HG03060 (cell line): ENCODE measurements around the gene PLXNB3.
"Not testable (repeated sequence)": the region's sequence is repeated elsewhere in the genome, so short reads cannot be mapped to it uniquely, and the experiment has no call there.

Experiments used
- ATAC-seq: cut with Tn5 transposase; IDR thresholded peaks from one replicate; pipeline ENCODE4 v1.9.1; 2021; ENCODE audit warnings: low read depth, moderate number of reproducible peaks; ENCODE audit not compliant: unreplicated experiment

Gene PLXNB3

DNA sequence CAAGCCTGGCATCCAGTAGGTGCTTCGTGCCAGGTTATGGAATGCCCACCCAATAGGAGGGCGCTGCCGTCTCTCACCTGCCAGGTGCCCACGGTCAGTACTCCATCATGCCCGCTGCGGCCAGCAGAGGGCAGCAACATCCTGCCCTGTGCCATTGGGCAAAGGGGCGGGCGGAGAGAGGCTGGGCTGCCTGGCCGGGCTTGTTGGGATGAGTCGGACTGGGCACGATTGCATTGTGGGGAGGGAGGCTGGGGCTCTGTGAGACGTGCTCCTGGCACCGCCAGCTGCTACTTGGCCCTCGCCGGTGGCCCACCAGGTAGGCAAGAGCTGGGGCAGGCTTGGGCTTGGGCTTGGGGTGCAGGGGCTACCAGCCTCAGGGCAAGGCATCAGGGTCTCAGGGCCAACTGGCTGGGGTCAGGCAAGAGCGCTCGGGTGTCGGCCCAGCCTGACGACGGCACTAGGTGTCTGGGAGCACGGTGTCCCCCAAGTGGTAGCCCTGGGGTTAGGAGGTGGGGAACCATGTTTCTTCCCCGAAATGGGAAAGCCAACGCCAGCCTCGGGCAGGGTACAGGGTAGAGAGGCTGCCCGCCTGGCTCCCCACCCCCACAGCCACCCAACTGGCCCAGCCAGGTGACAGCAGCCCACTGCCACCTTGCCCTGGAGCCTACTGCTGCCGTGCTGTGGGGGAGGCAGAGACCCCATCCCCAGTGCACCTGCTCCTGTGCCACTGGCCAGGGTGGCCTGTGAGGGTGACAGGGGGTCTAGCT lies at the start of gene PLXNB3:
PLXNB3 (plus strand) TSS at position 261 of the 767 bp plus-strand sequence. CDS start 1,287 bp downstream, outside the sequence.
- ATAC-seq = no peak

DNA sequence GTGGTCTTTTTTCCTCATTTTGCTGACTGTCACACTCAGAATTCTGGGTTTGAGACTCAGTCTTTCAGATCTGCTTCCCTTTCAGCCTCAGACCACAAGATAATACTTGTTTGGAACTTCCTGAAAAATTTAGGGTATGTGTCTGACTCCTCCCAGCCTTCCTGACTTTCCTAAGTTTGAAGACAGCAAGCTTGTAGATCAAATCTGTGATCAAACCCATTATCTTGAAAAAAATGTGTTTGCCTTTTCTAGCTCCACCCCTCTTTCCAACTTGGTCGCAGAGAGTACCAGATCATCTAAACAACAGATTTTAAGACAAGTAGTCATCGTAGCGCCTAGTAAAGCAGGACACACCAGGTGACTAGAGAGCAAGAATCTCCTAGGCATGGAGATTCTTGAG lies 49.8 kb upstream of the PLXNB3 start:
- no peak for ATAC-seq

DNA sequence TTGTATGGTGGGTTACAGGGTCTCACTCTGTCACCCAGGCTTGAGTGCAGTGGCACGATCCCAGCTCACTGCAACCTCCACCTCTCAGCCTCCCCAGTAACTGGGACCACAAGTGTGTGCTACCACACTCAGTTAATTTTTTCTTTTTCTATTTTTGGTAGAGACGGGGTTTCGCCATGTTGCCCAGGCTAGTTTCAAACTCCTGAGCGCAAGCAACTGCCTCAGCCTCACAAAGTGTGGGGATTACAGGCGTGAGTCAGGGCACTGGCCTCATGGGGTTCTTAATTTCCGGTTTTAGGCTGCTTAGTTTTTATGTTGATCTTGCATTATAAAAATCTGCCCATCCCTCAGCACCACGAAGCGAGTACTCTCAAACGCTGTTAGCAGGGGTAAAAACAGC lies 46.6 kb upstream of the PLXNB3 start:
- ATAC-seq = no peak

DNA sequence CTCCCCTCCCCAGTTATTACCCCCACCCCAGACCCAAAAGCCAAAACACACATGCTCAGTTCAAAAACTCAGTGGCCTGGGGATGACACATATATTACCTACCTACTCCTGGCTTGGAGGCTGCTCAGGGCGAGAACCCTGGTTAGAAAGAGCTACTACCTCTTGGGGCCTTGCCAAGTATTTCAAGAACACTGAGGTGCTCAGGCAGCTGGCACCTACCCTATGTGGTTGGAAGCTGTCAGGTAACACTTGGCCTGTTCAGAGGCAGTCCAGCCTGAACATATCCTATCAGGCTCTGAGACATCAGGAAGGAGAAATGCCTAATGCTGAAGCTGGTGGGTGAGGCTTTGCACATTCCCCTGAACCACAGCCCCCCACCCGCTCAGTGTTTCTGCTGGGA lies 44.8 kb upstream of the PLXNB3 start:
- no peak for ATAC-seq

DNA sequence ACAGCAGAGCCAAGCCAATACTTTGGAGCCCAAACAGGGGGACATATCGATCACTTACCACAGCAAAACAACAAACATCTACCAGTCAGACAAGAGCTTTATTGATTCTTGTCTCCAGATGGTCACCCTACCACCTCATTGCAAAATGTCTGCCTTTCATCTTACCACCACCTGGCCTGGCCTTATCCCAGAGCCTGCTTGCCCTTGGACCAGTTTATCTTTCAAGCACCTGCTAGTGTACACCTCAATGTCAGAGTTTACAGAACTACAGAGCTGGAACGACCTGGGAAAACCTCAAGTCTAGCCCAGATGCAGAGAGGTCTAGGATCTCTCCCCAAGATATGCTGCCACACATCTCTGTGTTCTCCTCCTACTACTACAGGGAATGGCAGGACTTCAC lies 44.3 kb upstream of the PLXNB3 start:
- ATAC-seq = no peak

DNA sequence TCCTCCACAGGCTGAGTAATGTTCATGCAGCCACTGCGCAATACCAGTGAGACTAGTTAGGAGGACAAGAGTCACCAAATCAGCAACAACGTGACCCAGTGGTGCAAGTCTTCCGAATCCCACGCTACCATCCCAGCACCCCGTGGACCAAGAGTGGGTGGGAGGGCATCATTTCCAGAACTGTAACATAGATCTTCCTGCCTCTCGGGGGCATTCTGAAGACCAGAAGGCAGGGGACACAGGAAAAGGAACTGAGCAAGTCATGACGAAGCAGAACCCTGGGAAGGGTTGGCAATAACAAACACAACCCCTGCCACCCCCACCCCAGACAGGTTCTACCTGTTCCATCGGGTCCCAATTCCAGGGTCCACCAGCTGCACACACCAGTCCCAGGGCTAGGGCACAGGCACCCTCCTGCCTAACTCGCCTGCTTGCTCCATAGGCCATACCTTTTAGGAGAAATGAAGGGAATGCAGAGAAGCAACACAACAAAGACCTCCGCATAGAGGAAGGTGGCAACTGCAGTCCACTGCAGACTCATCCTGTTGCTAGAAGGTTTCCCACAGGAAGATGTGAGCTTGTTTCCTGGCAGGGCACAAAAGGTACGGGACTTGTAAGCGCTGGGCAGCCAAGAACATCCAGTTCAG lies 41.2 kb upstream of the PLXNB3 start:
- ATAC-seq = no peak

DNA sequence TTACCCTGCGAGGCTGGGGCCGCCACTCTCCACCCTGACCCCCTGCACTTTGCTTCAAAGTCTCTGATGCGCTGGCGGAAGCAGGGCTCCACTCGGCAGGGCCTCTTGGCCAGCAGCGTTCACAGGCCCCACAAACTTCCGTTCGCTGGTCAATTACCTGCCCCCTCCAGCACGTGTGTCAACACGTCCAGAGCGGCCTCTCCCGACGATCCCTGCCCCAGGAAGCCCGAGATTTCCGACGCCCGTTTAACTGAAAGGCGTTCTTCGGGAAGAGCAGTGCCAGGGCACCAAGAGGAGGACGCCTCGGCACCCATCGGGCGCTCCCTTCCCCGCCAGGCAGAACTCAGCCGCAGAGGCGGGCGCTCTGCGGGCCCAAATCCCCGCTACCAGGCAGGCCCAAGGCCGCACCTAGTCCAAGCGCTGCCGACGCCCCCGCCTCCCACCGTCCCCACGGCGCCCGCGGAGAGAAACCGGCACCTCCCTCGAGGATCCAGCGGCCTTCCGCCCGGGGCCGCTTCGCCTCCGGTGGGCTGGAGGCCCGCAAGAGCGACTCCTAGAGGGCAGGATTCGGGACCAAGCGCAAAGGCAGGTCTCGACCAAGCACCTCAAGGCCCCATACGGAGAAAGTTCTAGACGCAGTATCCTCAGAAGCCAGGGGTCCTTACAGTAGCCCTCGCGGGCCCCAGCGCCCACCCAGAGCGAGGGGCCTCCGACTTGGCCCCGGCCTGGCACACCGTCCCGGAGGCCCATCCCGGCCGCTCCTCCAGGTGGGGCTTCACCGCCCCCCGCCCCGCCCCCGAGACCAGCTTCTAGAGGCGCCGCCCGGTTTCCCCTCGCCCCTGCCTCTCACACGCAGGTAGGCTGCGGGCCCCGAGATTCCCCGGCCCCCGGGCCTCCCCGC lies 40.4 kb upstream of the PLXNB3 start:
- ATAC-seq = no peak

DNA sequence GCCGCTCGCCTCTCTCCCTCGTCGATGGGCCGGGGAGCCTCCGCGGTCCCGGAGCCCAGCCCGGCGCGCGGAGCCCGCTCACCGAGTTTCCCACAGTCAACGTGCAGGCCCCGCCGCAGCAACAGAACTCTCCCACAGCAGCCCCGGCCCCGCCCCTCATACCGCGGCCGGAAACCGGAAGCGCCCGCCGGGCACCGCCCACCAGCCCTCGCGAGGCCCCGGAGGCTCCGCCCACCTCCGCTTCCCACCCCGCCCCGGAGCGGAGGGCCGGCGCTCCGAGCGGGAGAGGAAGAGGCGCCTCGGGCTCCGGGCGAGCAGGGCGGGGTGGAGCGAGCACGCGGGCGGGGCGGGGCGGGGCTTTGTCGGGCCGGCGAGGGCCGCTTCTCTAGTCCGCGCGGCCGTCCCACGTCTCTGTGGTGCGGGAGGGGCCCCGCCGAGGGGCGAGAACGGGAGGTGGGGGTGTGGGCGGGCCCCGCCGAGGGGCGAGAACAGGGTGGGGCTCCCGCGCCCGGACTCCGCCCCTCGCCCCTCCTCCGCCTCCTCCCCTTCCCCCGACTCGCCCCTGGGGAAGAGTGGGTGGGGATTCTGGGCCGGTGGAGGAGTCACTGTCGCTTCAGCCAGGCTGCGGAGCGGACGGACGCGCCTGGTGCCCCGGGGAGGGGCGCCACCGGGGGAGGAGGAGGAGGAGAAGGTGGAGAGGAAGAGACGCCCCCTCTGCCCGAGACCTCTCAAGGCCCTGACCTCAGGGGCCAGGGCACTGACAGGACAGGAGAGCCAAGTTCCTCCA lies 39.6 kb upstream of the PLXNB3 start, which contains the start of the genes ABCD1 and BCAP31:
ABCD1 (plus strand) TSS at position 605 of the 787 bp plus-strand sequence. CDS start 411 bp downstream, outside the sequence.
BCAP31 (minus strand) TSS at position 136 of the 787 bp plus-strand sequence. CDS start 1,143 bp downstream, outside the sequence.
- ATAC-seq = no peak

DNA sequence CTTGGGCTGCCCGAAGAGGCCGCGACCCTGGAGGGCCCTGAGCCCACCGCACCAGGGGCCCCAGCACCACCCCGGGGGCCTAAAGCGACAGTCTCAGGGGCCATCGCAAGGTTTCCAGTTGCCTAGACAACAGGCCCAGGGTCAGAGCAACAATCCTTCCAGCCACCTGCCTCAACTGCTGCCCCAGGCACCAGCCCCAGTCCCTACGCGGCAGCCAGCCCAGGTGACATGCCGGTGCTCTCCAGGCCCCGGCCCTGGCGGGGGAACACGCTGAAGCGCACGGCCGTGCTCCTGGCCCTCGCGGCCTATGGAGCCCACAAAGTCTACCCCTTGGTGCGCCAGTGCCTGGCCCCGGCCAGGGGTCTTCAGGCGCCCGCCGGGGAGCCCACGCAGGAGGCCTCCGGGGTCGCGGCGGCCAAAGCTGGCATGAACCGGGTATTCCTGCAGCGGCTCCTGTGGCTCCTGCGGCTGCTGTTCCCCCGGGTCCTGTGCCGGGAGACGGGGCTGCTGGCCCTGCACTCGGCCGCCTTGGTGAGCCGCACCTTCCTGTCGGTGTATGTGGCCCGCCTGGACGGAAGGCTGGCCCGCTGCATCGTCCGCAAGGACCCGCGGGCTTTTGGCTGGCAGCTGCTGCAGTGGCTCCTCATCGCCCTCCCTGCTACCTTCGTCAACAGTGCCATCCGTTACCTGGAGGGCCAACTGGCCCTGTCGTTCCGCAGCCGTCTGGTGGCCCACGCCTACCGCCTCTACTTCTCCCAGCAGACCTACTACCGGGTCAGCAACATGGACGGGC lies 38.8 kb upstream of the PLXNB3 start:
- no peak for ATAC-seq

DNA sequence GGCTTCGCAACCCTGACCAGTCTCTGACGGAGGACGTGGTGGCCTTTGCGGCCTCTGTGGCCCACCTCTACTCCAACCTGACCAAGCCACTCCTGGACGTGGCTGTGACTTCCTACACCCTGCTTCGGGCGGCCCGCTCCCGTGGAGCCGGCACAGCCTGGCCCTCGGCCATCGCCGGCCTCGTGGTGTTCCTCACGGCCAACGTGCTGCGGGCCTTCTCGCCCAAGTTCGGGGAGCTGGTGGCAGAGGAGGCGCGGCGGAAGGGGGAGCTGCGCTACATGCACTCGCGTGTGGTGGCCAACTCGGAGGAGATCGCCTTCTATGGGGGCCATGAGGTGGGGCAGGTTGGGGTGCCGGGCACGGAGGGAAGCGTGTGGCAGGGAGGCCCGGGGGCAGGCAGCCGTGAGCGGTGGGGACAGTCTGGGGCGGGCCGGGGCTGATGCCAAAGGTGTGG lies 38.2 kb upstream of the PLXNB3 start:
- ATAC-seq = no peak

DNA sequence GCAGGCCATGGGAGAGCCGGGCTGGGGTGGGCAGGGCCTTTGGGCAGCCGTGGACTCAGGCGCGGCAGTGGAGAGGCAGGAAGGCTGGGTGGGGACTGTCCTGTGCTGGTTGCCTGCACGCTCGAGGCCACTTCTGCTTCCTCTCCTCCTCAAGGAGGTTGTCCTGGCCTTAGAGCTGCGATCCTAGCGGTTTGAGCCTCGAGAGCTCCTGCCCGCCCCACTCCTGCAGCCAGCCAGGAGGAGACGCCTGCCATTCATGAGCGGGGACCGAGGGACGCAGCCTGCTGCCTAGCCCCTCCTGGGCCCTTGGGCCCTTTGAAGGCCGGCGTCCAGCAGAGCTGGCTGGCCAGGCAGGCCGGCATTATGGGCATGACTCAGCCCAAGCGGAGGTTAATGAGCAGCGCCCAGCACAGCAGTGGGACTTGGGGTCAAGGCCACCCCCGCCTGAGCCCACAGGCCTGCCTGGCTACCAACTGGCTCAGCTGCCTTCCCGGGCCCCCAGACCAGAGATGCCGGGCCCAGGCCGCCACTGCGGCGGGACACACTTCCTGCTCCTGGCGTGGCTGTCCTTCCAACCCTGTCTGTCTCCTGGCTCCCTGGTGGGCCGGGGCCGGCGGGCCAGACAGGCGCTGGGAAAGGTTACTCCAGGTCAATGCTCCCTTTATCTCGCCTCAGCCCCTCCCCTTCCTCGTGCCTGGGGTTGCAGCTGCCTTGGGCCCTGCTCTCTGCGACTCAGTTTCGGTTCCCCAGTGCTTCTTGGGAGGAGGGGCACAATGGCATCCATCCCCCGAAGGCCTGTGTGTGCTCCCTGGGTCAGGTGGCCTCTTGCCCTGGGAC lies 37.5 kb upstream of the PLXNB3 start:
- ATAC-seq = no peak

DNA sequence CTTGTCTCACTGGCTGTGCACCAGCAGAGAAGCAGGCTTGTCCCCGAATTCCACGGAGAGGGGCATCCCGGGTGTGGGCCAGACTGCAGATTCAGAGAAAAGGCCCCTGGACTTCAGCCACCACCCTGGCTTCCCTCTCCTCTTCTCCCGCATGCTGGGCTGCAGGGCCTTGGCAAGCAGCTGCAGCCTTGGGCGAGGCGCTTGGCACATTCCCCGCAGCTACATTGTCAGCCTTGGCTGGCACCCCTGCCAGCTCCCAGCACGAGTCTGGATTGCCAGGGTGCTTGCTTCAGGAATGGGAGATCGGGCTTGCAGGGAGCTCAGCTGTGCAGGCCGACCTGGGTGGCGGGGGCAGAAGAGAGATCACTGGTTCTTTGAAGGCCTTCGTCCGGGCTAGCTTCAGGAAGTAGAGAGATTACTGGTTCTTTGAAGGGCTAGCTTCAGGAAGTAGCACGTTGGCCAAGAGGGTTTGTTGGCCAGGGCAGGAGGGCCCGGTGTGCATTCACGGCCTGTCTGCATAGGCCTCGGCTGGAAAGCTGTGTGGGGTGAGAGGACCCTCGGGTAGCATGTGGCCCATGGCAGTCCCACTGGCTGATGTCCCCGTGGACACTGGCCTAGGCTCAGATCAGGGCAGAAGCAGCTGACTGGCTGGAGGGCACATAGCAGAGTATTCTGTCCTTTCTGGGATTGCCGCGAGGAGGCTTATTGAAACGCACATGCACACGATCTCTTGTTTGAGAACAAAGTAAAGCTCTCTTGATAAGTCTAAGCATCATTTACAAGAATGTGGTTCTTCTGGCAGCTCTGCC lies 36.7 kb upstream of the PLXNB3 start:
- ATAC-seq = no peak

DNA sequence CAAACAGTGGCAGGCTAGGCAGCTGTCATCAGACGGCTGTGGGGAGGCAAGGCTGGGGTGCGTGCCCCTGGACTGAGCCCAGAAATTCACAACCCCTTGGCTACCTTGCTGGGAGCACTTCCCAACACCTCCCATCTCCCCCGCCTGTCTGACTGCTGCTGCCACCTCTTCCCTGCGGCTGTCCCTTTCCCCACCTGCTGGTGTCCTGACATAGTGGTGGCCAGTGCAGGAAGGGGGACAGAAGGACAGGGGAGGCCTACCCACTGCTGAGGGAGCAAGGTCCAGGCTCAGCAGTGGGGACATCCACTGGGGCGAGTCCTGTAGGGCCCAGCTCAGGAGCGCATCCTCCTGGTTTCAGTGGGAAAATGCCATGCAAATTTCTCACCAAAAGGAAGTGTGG lies 36.0 kb upstream of the PLXNB3 start:
- ATAC-seq = no peak

DNA sequence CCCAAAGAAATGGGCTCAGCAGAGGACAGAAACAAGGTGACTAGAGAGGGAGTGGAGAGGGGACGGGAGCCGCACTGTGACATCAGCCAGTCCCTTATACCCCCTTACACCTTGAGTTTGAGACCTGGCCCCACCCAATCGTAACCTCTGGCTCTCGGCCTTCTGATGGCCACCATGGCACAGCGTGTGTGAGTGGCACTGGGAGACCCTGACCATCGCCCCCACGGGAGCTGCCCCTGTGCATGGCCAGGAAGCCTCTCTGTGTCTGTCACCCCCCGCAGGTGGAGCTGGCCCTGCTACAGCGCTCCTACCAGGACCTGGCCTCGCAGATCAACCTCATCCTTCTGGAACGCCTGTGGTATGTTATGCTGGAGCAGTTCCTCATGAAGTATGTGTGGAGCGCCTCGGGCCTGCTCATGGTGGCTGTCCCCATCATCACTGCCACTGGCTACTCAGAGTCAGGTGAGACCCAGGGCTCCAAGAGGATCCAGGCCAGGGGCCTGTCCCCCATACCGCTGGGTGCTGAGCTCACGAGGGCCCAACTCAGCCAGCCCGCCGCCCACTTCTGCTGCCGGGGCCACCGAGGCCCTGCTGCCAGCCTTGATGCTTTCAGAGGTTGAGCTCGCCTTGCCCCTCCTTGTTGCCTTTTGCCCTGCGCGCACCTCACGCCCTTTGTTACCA lies 35.0 kb upstream of the PLXNB3 start:
- ATAC-seq = no peak

DNA sequence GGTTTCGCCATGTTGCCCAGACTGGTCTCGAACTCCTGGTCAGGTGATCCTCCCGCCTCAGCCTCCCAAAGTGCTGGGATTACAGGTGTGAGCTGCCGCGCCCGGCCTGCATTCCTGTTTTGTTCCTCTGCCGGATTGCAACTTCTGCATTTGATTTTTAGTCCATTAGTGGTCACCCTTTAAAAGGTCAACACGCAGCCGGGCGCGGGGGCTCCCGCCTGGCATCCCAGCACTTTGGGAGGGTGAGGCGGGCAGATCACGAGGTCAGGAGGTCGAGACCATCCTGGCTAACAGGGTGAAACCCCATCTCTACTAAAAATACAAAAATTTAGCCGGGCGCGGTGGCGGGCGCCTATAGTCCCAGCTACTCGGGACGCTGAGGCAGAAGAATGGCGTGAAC lies 33.9 kb upstream of the PLXNB3 start:
- not testable (repeated sequence) for ATAC-seq

DNA sequence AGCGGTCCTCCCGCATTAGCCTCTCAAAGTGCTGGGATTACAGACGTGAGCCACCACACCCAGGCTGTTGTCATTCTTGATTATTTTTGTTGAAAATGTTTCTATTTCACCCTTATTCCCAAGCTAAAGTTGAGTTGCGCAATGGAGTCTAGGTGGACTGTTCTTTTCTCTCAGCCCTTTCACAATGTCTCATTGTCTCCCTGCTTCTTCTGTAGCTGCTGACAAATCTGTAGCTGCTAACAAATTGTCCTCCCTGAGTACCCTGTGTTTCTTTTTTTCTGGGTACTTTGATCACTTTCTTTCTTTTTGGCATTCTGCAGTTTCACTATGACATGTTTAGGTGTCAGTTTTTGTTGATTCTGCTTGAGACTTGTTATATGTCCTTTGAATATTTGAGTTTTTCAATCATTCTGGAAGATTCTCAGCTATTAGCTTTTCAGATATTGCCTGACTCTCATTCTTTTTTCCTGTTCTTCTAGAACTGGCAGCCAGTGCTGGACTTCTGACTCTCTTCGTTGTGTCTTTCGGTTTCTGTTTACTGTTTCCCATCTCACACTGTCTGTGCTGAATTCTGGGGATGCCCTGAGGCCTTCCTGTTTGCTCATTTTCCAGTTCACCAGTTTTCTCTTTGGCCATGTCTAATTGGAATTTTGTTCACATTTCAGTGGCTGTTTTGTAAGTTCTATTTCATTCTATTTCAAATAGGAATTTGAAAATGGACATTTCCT lies 32.8 kb upstream of the PLXNB3 start:
- no peak for ATAC-seq
